Fibroblast of lung (primary cell): ENCODE results near the gene PRKCD.

Source experiments
- EZH2 ChIP-seq: IDR thresholded peaks from 2 replicates; pipeline ENCODE4 v1.5.1; 2012; ENCODE audit warnings: low read length, control low read depth, mild to moderate bottlenecking; ENCODE audit errors: missing control alignments
- TF ChIP-seq, protein P1 (sequence below), 2 donors: IDR thresholded peaks in 1 of 2; conservative IDR thresholded peaks in 1 of 2; 1 replicate in 1 of 2; 2 replicates in 1 of 2; pipeline ENCODE4 v1.5.1; 2011 to 2012; ENCODE audit warnings: low read length in 2 of 2, control low read depth in 1 of 2, inconsistent platforms in 1 of 2, low read depth in 1 of 2, mild to moderate bottlenecking in 1 of 2

DNA sequence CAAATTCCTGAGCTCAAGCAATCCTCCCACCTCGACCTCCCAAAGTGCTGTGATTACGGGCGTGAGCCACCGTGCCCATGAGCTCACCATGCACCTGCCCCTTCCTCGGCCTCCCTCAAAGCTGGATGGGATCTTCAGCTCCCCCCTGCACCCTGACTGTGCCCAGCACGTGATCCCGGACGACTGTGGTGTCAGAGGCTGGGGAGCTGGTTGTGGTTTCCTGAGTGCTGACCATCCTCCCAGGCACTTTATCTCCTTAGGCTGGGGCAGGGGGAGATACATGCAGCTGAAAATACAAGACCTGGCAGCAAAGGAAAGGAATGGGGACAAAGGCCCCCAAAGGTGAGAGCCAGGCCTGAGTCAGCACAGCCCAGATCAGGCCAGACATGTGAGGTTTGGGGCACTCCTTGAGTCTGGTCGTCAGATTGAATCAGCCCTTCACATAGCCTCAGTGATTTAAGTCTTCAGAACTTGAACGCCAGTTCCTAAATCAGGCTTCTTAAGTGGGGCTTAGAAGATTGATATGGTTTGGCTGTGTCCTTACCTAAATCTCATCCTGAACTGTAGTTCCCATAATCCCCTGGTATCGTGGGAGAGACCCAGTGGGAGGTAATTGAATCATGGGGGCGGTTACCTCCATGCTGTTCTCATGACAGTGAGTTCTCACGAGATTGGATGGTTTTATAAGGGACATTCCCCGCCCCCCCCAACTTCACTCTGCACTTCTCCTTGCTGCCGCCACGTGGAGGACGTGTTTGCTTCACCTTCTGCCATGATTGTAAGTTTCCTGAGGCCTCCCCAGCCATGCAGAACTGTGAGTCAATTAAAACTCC, 35.8 kb downstream of the PRKCD start:
- TF ChIP-seq, protein P1, sequence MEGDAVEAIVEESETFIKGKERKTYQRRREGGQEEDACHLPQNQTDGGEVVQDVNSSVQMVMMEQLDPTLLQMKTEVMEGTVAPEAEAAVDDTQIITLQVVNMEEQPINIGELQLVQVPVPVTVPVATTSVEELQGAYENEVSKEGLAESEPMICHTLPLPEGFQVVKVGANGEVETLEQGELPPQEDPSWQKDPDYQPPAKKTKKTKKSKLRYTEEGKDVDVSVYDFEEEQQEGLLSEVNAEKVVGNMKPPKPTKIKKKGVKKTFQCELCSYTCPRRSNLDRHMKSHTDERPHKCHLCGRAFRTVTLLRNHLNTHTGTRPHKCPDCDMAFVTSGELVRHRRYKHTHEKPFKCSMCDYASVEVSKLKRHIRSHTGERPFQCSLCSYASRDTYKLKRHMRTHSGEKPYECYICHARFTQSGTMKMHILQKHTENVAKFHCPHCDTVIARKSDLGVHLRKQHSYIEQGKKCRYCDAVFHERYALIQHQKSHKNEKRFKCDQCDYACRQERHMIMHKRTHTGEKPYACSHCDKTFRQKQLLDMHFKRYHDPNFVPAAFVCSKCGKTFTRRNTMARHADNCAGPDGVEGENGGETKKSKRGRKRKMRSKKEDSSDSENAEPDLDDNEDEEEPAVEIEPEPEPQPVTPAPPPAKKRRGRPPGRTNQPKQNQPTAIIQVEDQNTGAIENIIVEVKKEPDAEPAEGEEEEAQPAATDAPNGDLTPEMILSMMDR (conservative IDR thresholded peaks at IDR 0.05 in 1 of 2, IDR thresholded peaks at IDR 0.05 in 1 of 2; ENCODE audit: low read depth in 1 of 2, low read length in 2 of 2): peak in 1 of 2 donors; percentile 14
- TF ChIP-seq EZH2: no peak
